Measurements from ENCODE around the gene NOSTRIN. TPM values are rescaled to one million over a fixed set of nuclear protein-coding genes. Genes with fewer than 3 reads are reported as not detected.

The NOSTRIN gene
- total RNA-seq, 1 experiment from 2014 or later = not detected

Other genes with a start within 250 kb of the NOSTRIN start
- 16.6 and 27.1 TPM in 2 replicates for gene SPC25, start 87.8 kb downstream of the NOSTRIN start, total RNA-seq (2014; rRNA removed; shearing (Covaris generic))
- gene G6PC2, start 98.7 kb downstream of the NOSTRIN start, total RNA-seq (2014; rRNA removed; shearing (Covaris generic)) = not detected in 2 replicates
- under 0.01 TPM in 1 of 2 replicates, not detected in the other for gene ABCB11, start 228.7 kb downstream of the NOSTRIN start, total RNA-seq (2014; rRNA removed; shearing (Covaris generic))